CD4-positive, alpha-beta T cell (primary cell): ENCODE results near the gene MEF2B. TPM values are rescaled to one million over a fixed set of nuclear protein-coding genes. Genes with fewer than 3 reads are reported as not detected.

Experiments
- ATAC-seq: fragments of 200-7000 bp; cut with Tn5 transposase; one replicate; pipeline ENCODE4 v1.10.0; 2022; ENCODE audit warnings: mild to moderate bottlenecking; ENCODE audit not compliant: poor library complexity
- CTCF ChIA-PET: fragments of 350-600 bp; sonication (Branson Sonifier 250); formaldehyde crosslinking; loops from one replicate; lab custom pipeline; 2021; ENCODE audit warnings: antibody characterized with exemption, inconsistent platforms; lab: Charles Lee
- POLR2A ChIA-PET: fragments of 350-600 bp; sonication (Branson Sonifier 250); formaldehyde crosslinking; loops from one replicate; lab custom pipeline; 2021; ENCODE audit warnings: antibody characterized with exemption, inconsistent platforms; lab: Charles Lee
- DNase-seq, 14 experiments: peaks; one replicate each; pipeline ENCODE4 v3.0.0-alpha.2; 2013 to 2020; ENCODE audit warnings: mixed read lengths in 2 of 14
- H3K27ac ChIP-seq, 2 donors: one replicate each; pipeline versions ENCODE4 v1.5.1 to v1.7.0; 2013; ENCODE audit warnings: low read length in 2 of 2, low read depth in 1 of 2, mild to moderate bottlenecking in 1 of 2
- H3K27me3 ChIP-seq, 2 experiments: 1 replicate in 1 of 2; 2 replicates in 1 of 2; pipeline versions ENCODE4 v1.6.1 to v1.7.0; 2013; ENCODE audit warnings: low read length in 2 of 2, control low read depth in 1 of 2, mild to moderate bottlenecking in 1 of 2, moderate library complexity in 1 of 2; ENCODE audit not compliant: insufficient read depth in 2 of 2, control insufficient read depth in 1 of 2
- H3K36me3 ChIP-seq: one replicate; pipeline ENCODE4 v1.6.1; 2013; ENCODE audit warnings: low read length, control low read depth; ENCODE audit not compliant: insufficient read depth
- H3K4me1 ChIP-seq: one replicate; pipeline ENCODE4 v1.6.1; 2013; ENCODE audit warnings: low read length, control low read depth; ENCODE audit not compliant: insufficient read depth
- H3K4me3 ChIP-seq: one replicate; pipeline ENCODE4 v1.5.1; 2013; ENCODE audit warnings: mild to moderate bottlenecking, low read length, moderate library complexity
- H3K9me3 ChIP-seq, 2 experiments: 1 replicate in 1 of 2; 2 replicates in 1 of 2; pipeline versions ENCODE4 v1.6.1 to v1.7.0; 2013; ENCODE audit warnings: low read length in 2 of 2, mild to moderate bottlenecking in 2 of 2, control low read depth in 1 of 2, moderate library complexity in 1 of 2; ENCODE audit not compliant: control insufficient read depth in 1 of 2, insufficient read depth in 1 of 2
- H3K27ac Mint-ChIP-seq: one replicate; pipeline ENCODE4 v1.8.0; 2020; ENCODE audit warnings: mixed read lengths
- H3K27me3 Mint-ChIP-seq: one replicate; pipeline ENCODE4 v1.8.0; 2021; ENCODE audit warnings: mixed read lengths
- H3K36me3 Mint-ChIP-seq: one replicate; pipeline ENCODE4 v1.8.0; 2021; ENCODE audit warnings: low read depth, mixed read lengths
- H3K4me1 Mint-ChIP-seq: one replicate; pipeline ENCODE4 v1.8.0; 2021; ENCODE audit warnings: low read depth, mixed read lengths
- H3K4me3 Mint-ChIP-seq: one replicate; pipeline ENCODE4 v1.8.0; 2020; ENCODE audit warnings: mild to moderate bottlenecking, mixed read lengths
- H3K9me3 Mint-ChIP-seq: one replicate; pipeline ENCODE4 v1.8.0; 2020; ENCODE audit warnings: mixed read lengths
- intact Hi-C, 2 experiments: fragments of 100-400 bp; cut with DNase I in 1 of 2; cut with micrococcal nuclease in 1 of 2; formaldehyde crosslinking; loops; one replicate each; pipeline versions ENCODE4 v1.15.1 to v1.9.0; 2023 to 2025; cut with DNase I, micrococcal nuclease
- total RNA-seq, 174 experiments: library from RNA in 2 of 174; stranded (reverse) in 2 of 174; gene quantifications; one replicate each; pipeline ENCODE4 v1.2.3 and lab custom pipeline; 2021 to 2026
- TF ChIP-seq, protein P1 (sequence below): fragments of 200-600 bp; IDR thresholded peaks from one replicate; pipeline ENCODE4 v1.8.0; 2022; ENCODE audit warnings: antibody characterized with exemption, mild to moderate bottlenecking

MEF2B gene
- total RNA-seq, 2 experiments from 2014 or later = 1.9 to 3.0 TPM

DNA sequence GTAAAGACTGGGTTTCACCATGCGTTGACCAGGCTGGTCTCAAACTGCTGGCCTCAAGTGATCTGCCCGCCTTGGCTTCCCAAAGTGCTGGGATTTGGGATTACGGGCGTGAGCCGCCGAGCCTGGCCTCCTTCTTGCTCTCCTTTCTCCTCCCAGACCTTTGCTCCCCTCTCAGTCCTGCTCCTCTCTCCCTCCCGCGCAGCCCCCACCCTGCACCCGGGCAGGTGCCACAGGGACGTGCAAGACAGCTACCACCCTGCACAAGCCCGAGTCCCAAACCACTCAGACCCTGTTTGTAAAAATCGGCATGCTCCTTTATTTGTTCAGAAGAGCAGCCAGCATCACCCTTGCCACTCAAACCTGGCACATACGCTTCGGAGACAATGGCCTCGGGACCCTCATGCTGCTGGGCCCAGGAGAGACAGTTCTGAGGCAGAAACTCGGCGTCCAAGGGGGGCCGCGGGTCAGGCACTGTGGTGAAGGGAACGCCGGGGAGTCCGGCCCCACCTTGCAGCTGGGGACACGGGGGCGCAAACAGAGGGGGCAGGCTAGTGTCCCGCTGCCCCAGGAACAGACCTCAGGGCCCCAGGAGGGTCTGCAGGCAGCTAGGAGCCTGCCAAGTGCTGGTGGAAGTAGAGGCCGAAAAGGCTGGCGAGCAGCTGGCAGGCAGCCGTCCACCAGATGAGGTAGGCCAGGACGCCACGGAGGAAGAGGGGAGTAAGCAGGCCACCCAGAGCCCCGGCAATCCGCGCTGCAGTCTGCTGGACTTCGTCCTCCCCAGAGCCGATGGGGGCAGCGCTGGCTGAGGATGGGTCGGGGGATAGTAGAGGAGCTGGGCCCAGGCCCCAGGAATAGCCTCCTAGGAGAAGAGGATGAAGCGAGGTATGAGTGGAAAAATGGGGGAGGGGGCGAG is 50.5 kb downstream of the MEF2B start:
- Mint-ChIP-seq H3K36me3 (peaks cover 38% of the 10 kb centered on the region), H3K4me1 (no peaks in the 10 kb centered on the region), H3K9me3 (peaks cover 2% of the 10 kb centered on the region), H3K4me3 (no peak overlapping the region), H3K27me3 (no peaks in the 10 kb centered on the region), H3K27ac (no peak overlapping the region)
- Histone ChIP-seq H3K27ac (no peak overlapping the region), H3K4me1 (no peaks in the 10 kb centered on the region), H3K36me3 (peaks cover 20% of the 10 kb centered on the region), H3K9me3 (peaks cover 0 to 5% of the 10 kb centered on the region in 2 experiments), H3K4me3 (no peak overlapping the region), H3K27me3 (no peaks in the 10 kb centered on the region)
- CTCF ChIA-PET = no interaction called here
- POLR2A ChIA-PET = no interaction called here
- DNase-seq (no peak), ATAC-seq (no peak)
- intact Hi-C loops = no loop called here
- TF ChIP-seq, protein P1, sequence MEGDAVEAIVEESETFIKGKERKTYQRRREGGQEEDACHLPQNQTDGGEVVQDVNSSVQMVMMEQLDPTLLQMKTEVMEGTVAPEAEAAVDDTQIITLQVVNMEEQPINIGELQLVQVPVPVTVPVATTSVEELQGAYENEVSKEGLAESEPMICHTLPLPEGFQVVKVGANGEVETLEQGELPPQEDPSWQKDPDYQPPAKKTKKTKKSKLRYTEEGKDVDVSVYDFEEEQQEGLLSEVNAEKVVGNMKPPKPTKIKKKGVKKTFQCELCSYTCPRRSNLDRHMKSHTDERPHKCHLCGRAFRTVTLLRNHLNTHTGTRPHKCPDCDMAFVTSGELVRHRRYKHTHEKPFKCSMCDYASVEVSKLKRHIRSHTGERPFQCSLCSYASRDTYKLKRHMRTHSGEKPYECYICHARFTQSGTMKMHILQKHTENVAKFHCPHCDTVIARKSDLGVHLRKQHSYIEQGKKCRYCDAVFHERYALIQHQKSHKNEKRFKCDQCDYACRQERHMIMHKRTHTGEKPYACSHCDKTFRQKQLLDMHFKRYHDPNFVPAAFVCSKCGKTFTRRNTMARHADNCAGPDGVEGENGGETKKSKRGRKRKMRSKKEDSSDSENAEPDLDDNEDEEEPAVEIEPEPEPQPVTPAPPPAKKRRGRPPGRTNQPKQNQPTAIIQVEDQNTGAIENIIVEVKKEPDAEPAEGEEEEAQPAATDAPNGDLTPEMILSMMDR = no peak

DNA sequence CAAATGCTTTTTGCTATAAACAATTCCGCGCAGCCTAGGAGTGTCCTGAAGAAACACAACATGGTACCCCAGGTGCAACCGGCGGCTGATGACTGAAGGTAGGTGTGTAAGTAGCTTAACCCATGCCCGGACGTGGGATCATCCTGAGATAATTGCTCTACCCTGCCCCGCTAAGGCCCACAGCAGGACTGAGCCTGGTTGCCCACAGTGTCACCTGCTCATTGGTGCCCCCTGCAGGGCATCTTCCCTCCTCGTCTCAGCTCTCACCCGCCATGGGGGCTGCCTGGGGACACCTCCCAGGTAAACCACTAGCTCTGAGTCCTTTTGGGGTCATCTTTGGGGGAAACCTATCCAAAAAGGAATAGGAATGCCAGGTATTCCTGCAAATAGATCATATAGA is 54.1 kb downstream of the MEF2B start:
- TF ChIP-seq, protein P1 = peak; percentile 42
- Mint-ChIP-seq H3K9me3 (no peaks in the 10 kb centered on the region), H3K4me1 (no peaks in the 10 kb centered on the region), H3K4me3 (no peak overlapping the region), H3K36me3 (peaks cover 11% of the 10 kb centered on the region), H3K27ac (no peak overlapping the region), H3K27me3 (no peaks in the 10 kb centered on the region)
- ChIA-PET POLR2A (interaction anchor here (1.1 kb wide), 1 partner anchor 53 kb away, joined by 3 read pairs; no protein-coding TSS in a partner anchor), CTCF (interaction anchor here (1.2 kb wide), 1 partner anchor 52 kb away, joined by 3 read pairs; the partner anchor contains the start of gene SLC25A42)
- H3K27ac ChIP-seq = no peak overlapping the region
- intact Hi-C loops = loop anchor here (2.0 kb wide), 2 partner anchors 61 to 63 kb away; no protein-coding TSS in a partner anchor
- DNase-seq = peak in 13 of 14 experiments; percentile 21 to 67 (median 34)
- no peaks in the 10 kb centered on the region for H3K27me3 ChIP-seq
- peak; percentile 52 for ATAC-seq
- H3K4me1 ChIP-seq = peaks cover 3% of the 10 kb centered on the region
- H3K9me3 ChIP-seq = no peaks in the 10 kb centered on the region
- no peak overlapping the region for H3K4me3 ChIP-seq
- H3K36me3 ChIP-seq = peaks cover 14% of the 10 kb centered on the region

DNA sequence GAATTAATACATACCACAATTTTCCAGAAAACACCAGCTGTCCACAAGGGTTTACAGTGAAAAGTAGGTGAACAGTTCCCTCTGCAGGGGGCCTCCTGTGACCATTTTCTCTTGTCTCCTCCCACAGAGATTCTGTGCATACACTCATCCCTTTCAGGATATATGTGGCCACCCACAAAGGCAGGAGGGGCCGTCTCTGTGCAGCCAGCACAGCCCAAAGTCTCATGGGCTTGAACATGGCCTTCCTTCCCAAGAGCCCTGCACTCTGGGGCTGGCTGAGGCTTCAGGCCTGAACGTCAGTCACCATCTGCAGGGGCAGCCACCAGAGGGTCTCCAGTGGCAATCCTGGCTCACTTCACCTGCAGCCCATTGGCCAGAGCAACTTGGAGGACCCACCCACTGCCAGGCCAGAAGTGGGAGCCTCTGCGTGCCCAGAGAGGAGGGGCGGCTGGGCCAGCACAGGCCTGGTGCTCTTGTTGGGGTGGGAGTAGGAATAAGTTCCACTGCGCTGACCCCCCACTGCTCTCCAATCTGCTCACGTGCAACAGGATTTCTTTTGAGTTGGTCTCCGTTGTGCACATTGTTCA is 56.9 kb downstream of the MEF2B start:
- no peak for ATAC-seq
- no peaks in the 10 kb centered on the region for H3K4me1 Mint-ChIP-seq
- no peak overlapping the region for H3K4me3 Mint-ChIP-seq
- H3K27ac Mint-ChIP-seq = no peak overlapping the region
- H3K9me3 Mint-ChIP-seq = no peaks in the 10 kb centered on the region
- Histone ChIP-seq H3K4me1 (peaks cover 9% of the 10 kb centered on the region), H3K4me3 (no peak overlapping the region), H3K27me3 (no peaks in the 10 kb centered on the region), H3K27ac (no peak overlapping the region), H3K36me3 (no peaks in the 10 kb centered on the region), H3K9me3 (no peaks in the 10 kb centered on the region)
- DNase-seq = no peak
- H3K36me3 Mint-ChIP-seq = no peaks in the 10 kb centered on the region
- intact Hi-C loops = no loop called here
- ChIA-PET POLR2A (no interaction called here), CTCF (interaction anchor here (0.7 kb wide), 1 partner anchor 61 kb away, joined by 3 read pairs; no protein-coding TSS in a partner anchor)
- TF ChIP-seq, protein P1 = no peak
- no peaks in the 10 kb centered on the region for H3K27me3 Mint-ChIP-seq
